HG02588 (cell line): ENCODE data around the gene LETM1.

ENCODE experiments used
- ATAC-seq: cut with Tn5 transposase; IDR thresholded peaks from one replicate; pipeline ENCODE4 v1.9.1; 2021; ENCODE audit warnings: mild to moderate bottlenecking, moderate library complexity; ENCODE audit not compliant: unreplicated experiment

LETM1 gene

DNA sequence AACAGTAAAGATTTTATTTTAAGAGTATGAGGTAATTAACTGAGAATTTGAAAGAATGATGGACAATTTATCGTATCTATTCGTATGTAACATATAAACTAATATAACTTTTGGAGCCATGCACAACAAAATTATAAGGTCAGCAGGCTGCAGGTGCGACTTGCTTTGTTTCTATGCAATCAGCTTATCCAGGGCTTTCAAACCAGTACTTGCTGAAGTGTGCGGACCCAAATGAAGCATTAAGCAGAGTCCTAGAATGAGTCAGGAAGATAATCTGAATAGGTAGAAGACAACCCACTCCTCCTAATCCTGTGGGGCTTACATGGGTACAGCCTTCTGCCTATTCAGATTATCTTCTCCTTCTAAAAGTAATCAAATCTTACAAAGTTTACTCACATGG, 17.3 kb upstream of the LETM1 start:
- ATAC-seq, result no peak

DNA sequence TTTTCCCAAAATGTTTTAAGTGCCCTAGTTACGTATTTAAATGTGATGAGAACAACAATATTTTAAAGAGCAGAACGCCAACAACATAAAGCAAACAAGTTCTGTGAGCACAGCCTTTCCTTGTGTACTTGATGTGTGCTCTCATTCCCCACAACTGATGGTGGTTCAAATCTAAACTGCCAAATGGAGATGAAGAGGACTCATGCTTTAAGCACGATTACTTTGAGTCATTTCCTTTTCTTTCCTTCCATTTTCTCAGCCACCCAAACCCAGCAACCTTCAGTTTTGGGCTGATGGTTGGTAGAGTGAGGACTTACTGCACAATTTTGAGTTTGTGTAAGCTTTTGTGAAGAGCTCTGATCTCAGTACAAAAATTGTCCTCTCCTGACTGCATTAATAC, 16.9 kb upstream of the LETM1 start:
- no peak for ATAC-seq

DNA sequence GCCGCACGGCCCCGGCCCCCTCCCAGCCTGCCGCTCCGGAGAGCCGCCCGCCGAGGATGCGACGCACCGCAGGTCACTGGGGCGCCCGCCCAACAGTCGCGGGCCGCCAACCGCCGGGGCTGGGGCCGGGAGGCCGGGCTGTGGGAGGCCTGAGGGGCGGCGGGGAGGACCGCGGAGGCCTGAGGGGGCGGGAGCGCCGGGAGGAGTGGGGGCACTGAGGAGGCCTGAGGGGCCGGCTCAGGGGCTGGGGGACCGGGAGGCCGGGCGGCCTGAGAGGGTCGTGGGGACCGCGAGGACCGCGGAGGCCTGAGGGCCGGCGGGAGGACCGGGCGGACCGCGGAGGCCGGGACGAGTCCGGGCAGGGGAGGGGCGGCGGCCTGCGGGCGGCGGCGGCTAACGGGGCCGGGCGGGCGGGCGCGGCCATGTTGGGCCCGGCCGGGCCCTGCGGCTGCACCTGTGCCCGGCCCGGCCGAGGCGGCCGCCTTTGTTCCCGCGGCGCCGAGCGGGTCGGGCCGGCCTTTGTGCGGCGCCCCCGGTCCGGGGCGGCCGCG, 15.6 kb upstream of the LETM1 start:
- ATAC-seq, result peak; percentile 7

DNA sequence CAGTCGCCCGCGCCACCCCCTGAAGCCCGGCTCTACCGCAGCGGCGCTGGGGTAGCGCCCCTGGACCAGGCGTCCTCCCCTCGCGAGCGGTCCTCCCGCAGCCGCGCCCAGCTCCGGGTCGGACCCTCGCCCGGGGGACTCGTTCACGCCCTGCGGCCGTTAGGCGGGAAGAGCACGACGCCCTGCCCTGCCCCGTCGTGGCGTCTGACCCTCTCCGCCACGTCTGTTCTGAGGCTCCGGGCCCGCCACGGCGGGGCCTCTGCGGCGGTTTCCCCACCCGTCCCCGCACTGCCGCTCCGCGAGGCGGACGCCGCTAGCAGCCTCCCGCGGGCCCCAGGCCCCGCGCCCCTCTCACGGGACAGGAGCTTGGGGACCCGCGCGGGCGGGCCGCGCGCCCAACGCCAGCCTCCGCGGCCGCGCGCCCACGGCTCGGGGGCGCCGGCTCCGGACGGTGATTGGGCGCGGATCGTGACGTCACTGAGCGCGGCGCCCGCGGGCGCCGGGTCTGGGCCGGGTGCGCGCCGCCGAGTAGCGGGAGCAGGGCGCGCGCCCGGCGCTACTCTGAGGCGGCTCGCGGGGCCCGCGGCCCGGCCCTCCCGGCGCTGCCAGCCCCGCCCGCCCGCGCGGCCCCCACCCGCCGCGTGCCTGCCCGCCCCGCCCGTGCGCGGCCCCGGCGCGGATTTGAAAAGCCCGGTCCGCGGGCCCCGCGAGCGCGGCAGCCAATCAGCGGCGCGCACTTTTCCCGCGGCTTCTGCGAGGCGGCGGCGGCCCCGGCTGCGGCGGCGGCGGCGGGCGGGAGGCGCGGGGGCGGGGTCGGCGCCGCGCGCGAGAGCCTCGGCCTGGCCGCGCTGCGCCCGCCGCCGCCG, 14.9 kb upstream of the LETM1 start, which contains the start of gene NSD2:
TSS of gene NSD2 (plus strand) at position 816 of the 866 bp plus-strand sequence. CDS start 29,262 bp downstream, outside the sequence.
- ATAC-seq, result peak; percentile 65

DNA sequence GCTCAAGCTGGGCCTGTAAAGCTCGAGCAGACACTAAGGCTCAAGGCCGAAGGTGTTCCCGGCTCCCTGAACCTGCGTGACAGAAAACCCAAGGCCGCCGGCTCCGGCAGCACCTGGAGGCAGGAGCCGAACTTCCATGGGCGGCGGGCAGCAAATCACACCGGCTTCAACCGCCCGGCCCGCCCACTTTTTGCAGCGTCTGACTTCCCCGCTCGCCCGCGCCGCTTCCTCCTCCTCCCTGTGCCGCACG, 14.3 kb upstream of the LETM1 start:
- ATAC-seq, result peak; percentile 39

DNA sequence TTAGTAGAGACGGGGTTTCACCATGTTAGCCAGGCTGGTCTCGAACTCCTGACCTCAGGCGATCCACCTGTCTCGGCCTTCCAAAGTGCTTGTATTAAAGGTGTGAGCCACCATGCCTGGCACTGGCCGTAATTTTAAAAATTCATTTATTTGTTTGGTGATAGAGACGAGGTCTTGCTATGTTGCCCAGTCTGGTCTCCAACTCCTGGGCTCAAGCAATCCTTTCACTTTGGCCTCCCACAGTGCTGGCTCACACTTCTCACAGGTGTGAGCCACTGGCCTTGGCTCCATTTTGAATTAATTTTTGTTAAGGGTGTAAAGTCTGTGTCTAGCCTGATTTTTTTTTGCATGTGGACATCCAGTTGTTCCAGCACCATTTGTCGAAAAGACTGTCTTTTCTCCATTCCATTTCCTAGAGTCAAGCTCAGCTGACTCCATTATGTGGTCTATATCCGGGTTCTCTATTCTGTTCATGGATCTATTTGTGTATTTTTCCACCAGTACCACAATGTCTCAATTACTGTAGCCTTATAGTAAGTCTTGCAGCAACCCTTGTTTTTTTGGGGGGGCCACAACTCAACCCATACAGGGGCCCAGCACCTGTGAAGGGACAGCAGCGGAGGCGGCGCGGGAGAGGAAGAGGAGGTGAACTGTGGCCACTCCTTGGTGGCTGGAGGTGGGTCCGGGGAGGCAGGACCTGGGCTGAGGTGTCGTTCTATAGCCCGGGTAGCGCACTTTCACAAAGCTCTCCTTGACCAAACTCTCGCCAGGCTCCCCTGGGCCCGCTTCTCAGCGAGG, 13.8 kb upstream of the LETM1 start:
- ATAC-seq, result peak; percentile 2

DNA sequence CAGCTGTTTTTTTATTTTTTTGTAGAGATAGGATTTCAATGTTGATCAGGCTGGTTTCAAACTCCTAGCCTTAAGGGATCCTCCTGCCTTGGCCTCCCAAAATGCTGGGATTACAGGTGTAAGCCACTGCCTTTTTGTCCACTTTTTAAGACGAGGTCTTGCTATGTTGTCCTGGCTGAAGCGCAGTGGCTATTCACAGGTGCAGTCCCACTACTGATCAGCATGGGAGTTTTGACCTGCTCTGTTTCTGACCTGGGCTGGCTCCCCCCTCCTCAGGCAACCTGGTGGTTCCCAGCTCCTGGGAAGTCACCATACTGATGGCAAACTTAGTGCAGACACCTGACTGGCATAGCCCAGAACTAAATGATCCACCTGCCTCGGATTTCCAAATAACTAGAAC, 13.0 kb upstream of the LETM1 start:
- no peak for ATAC-seq

DNA sequence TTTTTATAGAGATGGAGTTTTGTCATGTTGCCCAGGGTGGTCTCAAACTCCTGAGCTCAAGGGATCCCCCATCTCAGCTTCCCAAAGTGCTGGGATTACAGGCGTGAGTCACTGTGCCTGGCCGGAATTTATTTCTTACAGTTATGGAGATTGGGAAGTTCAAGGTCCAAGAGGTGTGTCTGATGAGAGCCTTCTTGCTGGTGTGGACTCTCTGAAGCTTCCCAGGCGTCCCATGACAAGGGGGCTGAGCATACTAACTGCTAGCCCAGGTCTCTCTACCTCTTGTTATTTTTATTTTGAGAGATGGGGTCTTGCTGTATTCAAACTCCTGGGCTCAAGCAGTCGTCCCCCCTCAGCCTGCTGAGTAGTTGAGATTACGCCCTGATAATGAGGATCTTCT, 12.3 kb upstream of the LETM1 start:
- no peak for ATAC-seq

DNA sequence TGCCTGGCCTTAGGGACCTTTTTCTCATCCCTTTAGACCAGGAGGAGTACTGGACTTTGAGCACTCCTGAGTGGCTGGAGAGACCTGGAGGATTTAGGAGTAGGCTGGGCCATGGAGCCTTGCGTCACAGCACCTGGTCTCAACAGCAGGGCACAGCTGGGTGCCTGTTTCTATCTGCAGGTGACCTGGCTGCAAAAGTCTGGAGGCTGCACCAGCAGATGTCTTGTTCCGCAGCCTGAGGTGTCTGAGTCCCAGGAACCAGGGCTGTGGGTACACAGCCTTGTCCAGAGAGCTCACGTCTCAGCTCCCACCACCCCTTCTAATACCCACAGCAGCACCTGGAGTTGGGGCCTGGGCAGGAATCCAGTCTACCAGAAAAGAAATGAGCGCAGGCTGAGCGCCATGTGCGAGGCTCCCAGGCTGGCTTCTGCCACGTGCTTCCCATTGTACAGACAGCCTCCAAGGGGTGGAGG, 10.3 kb upstream of the LETM1 start:
- ATAC-seq, result no peak

DNA sequence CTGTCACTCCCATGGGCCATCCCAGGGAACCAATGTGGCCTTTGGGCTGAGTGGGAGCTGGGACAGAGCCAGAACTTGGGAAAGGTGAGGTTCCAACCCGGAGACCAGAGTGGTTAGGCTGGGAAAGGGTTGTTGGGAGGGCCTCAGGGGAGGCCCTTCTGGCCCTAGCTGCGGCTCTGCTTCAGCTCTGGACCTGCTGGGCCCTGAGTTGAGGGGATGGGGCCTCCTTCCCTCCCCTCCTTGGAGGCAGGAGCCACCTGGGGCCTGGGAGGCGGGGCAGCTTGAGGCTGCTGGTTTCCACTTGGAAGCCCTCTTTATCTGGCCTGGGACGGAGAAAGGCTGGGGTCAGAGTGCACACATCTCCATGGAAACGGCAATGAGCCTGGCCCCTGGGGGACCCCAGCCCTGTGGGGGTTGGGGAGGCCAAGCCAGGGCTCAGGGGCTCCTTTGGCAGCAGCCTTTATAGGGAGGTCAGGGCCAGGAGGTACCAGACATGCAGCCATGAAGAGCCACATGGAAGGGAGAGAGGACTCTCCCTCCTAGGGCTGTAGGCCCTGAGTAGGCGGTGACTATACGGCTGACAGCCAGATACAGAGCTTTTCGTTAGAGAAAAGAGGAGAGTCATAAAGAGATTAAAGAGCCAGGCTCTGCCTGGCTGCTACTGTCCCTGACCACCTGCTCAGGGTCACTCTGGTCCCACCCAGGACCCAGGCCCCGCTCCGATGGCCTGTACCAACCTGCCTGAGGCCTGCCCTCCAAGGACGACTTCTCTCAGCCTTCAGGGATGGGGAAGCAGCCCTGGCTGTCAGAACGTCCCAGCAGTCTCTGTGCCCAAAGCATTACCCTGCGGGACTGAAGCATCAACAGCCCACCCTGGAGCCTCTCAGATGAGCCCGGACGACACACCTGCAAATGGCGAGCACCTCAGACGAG, 8.4 kb upstream of the LETM1 start:
- no peak for ATAC-seq

DNA sequence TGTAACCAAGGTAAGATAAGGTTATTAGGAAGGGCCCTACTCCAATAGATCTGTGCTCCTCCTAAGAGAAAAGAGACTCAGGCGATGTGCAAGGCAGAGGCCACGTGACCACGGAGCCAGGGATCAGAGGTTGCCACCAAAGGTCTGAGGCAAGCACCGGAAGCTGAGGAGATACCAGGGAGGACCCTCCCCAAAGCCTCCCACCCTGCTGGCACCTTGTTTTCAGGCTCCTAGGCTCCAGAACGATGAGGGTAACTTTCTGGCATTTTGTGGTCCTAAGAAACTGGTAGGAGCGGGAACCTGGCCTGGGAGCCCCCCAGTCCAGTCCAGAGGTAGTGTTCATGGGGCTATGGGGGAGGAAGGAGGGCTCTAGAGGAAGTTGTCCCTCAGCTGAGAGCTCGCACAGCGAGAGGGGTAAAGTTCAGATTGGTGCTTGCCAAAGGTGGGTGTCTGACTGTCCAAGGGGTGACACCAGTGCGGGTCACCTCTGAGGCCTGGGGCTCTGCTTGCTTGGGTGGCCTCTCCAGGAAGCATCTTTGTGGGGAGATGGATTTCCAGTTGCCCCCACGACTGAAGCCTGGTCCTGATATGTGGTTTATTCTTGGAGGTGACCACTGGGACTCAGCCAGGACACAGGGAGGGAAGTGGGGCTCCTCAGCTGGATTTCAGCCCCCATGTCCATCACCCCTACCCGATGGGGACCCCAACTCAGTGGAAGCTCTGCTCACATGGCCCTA, 7.5 kb upstream of the LETM1 start:
- no peak for ATAC-seq

DNA sequence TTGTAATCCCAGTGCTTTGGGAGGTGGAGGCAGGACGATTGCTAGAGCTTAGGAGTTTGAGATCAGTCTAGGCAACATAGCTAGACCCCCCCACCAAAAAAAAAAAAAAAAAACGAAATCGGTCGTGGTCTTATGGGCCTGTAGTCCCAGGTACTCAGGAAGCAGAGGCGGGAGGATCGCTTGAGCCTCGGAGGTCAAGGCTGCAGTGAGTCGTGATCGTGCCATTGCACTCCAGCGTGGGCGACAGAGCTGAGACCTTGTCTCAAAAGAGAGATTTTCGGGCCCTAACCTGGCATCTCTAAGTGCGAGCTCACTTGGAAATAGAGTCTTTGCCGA, 7.0 kb upstream of the LETM1 start:
- ATAC-seq, result no peak

DNA sequence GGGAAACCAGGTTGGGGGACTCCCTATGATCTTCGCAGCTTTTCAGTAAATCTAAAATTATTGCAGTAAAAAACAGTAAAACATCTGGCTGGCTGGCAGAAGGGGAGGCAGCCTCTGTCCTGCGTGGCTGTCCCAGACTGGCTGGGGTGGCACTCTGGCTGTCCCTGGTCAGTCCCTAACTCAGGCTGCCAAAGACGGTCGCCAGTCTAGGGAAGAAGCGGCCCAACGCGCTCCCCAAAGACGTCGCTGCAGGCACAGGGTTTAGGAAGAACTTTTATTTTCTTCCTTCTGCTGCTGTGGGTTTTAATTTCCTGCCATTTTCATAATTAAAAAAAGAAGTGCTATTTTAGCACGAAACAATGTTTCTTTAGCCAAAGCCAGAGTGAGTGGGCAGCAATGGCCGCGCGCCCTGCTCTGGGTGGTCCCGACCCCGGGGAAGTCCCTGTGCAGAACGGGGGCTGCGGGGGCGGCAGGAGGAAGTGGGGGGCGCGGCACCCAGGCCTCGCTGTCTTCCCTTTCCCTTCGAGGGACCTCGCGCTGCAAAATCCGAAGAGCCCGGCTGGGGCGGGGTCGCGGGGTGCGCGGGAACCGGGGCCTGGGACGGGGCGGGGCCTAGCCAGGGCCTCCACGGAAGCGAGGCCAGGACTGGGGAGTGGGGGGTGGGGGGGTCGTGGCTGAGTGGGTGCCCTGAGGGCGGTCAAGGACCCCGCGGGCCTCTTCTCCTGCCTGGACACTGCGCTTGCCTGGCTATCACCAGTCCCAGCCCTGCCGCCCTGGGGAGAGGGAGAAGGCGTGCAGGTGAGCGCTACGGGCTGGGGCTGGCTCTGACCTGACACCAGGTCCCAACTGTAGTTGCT, 6.3 kb upstream of the LETM1 start:
- ATAC-seq, result no peak

DNA sequence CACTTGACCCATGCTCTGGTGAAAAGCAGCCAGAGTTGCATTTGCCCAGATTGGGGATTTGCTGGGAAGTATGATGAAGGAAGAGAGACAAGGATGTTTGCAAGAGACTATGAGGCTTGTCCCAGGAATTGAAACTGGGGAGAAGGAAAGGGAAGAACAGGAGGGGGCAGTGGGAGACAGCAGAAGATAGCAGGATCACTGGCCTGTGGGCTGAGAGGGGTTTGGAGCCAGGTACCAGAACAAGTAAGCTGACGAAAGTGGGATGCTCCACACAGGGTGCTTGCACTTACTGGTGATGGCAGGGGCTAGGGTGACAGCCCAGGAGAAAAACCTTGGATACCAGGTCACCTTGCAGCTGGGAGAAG, 3.4 kb upstream of the LETM1 start:
- no peak for ATAC-seq

DNA sequence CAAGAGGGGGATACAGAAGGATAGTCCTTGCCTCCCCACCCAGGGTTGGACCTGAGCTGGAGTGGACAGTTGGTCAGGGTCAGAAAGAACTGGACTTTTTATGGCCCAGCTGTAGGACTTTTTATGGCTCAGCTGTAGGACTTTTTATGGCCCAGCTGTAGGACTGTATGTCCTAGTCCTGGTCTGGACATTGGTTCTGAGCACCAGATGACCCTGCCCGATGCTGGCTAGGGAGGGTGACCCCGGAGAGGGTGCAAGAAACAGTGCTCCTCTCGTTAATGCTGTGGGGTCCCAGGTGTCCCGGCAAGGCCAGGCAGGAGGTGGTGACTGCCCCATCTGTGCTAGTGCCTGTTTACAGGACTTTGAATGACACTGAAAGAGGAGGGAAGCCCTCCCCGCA, 2.0 kb upstream of the LETM1 start:
- no peak for ATAC-seq

DNA sequence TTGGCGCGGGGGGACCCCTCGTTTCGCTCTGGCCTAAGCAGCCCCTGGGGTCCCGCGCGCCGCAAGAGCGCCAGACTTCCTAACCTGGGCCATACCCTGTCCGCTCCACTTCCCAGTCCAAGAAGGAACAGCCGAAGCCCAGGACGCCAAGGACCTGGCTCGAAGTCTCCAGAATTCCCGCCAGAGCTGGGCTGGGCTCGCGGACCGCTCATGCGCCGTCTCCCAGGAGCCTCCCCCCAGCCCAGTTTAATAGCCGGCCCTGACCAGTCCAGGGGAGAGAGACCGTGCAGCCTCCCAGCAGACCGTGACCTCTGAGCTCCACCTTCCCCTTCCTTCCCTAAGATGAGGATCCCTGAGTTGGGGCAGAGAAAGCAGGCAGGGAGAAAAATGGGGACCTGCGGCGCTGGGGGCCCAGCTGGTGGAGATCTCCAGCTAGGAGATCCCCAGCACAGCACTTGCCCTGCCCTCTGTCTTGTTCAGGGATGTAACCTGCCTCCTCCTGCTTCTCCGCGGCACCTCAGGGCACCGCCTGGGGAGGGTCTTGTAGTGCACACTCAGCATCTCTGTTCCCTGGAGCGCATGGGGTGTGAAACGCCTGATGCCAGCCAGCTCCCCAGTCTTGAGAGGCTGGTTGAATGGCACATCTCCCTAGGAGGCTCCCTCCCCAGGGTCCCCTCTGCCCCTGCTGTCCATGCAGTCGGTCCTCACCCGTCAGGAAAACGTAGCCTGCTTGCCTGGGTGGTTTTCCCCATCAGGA, 1.2 kb upstream of the LETM1 start:
- ATAC-seq, result no peak

DNA sequence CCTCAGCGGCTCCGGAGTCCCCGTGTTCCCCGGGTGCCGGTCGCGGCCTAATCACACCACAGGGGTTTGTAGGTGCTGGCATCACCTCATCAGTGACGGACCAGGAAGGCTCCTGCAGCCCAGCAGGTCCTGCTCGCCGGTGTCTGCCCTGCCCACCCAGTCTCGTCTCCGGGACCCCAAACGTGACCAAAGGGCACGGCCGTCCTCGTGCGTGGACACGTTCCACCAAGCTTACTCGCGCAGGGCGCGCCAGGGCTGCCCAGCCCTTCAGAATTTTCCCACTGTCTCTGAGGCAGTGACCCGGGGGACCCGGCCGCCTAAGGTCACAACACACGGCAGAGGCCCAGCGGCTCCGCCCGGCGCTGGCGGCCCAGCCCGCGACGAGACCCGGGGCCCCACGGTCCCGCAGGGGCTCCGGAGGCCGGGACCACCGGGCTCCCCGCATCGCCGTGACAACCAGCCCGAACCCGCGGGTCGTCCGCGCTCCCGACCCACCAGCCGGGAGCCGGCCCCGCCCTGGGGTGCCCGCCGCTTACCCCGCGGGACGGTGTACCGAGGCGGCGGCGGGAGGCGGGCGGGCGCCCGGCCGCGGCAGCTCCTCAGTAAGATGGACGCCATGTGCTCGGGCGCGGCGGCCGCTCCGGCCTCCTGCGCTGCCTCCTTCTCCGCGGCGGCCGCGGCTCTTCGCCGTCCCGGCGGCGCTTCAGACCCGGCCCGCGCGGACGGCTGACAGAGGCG, 454 bp downstream of the LETM1 start:
- ATAC-seq, result peak; percentile 21

DNA sequence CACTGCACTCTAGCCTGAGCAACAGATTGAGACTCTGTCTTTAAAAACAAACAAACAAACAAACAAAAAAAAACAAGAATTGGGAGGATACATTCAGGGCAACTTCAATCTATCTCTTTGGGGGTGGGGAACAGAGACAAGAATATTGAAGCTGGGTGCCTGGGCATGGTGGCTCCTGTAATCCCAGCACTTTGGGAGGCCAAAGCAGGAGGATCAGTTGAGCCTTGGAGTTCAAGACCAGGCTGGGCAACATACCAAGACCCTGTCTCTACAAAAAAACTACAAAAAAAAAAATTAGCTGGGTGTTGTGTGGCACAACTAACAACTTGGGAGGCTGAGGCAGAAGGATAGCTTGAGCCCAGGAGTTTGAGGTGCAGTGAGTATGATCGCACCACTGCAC, 1.2 kb downstream of the LETM1 start:
- no peak for ATAC-seq
